Natural killer cell (primary cell): ENCODE data around the gene ASB1. TPM values are rescaled to one million over a fixed set of nuclear protein-coding genes. Genes with fewer than 3 reads are reported as not detected.
A peak's percentile ranks its signal among the peaks of the same experiment; 100 is the strongest.

ENCODE experiments used
- ATAC-seq, 3 donors: fragments of 150-1000 bp in 2 of 3; fragments of 200-7000 bp in 1 of 3; cut with Tn5 transposase; 1 replicate in 1 of 3; 2 replicates in 2 of 3; pipeline ENCODE4 v1.10.0; 2021; ENCODE audit warnings: mild to moderate bottlenecking in 2 of 3, moderate library complexity in 2 of 3
- DNase-seq, 2 donors: peaks; one replicate each; pipeline versions ENCODE4 v3.0.0 to v3.0.0-alpha.2; 2013 to 2021; ENCODE audit warnings: mixed read lengths in 1 of 2
- H3K27ac ChIP-seq: one replicate; pipeline ENCODE4 v1.5.1; 2013; ENCODE audit warnings: mild to moderate bottlenecking, low read length
- H3K27me3 ChIP-seq: one replicate; pipeline ENCODE4 v1.6.1; 2013; ENCODE audit warnings: low read length; ENCODE audit not compliant: control insufficient read depth, insufficient read depth
- H3K36me3 ChIP-seq: one replicate; pipeline ENCODE4 v1.6.1; 2013; ENCODE audit warnings: low read length; ENCODE audit not compliant: control insufficient read depth, insufficient read depth
- H3K4me1 ChIP-seq: one replicate; pipeline ENCODE4 v1.6.1; 2013; ENCODE audit warnings: low read length; ENCODE audit not compliant: control insufficient read depth, insufficient read depth
- H3K4me3 ChIP-seq: one replicate; pipeline ENCODE4 v1.5.1; 2013; ENCODE audit warnings: low read length
- H3K9me3 ChIP-seq: one replicate; pipeline ENCODE4 v1.6.1; 2013; ENCODE audit warnings: low read length; ENCODE audit not compliant: control insufficient read depth, insufficient read depth
- H3K27ac Mint-ChIP-seq, 2 donors: one replicate each; pipeline ENCODE4 v1.8.0; 2022; ENCODE audit warnings: mild to moderate bottlenecking in 2 of 2, mixed read lengths in 2 of 2, moderate library complexity in 1 of 2
- H3K27me3 Mint-ChIP-seq, 2 donors: one replicate each; pipeline ENCODE4 v1.8.0; 2022; ENCODE audit warnings: low read depth in 2 of 2, mixed read lengths in 2 of 2
- H3K36me3 Mint-ChIP-seq: one replicate; pipeline ENCODE4 v1.8.0; 2022; ENCODE audit warnings: mixed read lengths
- H3K4me1 Mint-ChIP-seq, 2 donors: one replicate each; pipeline ENCODE4 v1.8.0; 2022; ENCODE audit warnings: mixed read lengths in 2 of 2
- H3K4me3 Mint-ChIP-seq: one replicate; pipeline ENCODE4 v1.8.0; 2022; ENCODE audit warnings: mild to moderate bottlenecking, moderate library complexity, mixed read lengths
- H3K9me3 Mint-ChIP-seq, 2 donors: one replicate each; pipeline ENCODE4 v1.8.0; 2022; ENCODE audit warnings: mixed read lengths in 2 of 2
- WGBS: methylation state at CpG from one replicate; pipeline ENCODE4 v1.1.7; 2013; ENCODE audit warnings: missing lambda C conversion rate; ENCODE audit not compliant: insufficient coverage; 5-methylcytosine and 5-hydroxymethylcytosine counted together
- intact Hi-C: fragments of 100-400 bp; cut with micrococcal nuclease; formaldehyde crosslinking; loops from one replicate; pipeline ENCODE4 v1.14.2; 2022
- total RNA-seq, 4 donors: library from RNA; stranded (reverse); fragments of 120-200 nt in 1 of 4; gene quantifications; one replicate each; pipeline versions ENCODE4 v1.2.3 to v1.2.4, GENCODE V29; 2013 to 2022
- TF ChIP-seq, protein P1 (sequence below): fragments of 200-600 bp; IDR thresholded peaks from one replicate; pipeline ENCODE4 v1.8.0; 2022; ENCODE audit warnings: antibody characterized with exemption

Gene ASB1
- total RNA-seq, 3 donors from 2014 or later (not counting 1 experiment from before 2014, with no cell fraction given) = 38.3 to 47.5 (median 38.9) TPM

DNA sequence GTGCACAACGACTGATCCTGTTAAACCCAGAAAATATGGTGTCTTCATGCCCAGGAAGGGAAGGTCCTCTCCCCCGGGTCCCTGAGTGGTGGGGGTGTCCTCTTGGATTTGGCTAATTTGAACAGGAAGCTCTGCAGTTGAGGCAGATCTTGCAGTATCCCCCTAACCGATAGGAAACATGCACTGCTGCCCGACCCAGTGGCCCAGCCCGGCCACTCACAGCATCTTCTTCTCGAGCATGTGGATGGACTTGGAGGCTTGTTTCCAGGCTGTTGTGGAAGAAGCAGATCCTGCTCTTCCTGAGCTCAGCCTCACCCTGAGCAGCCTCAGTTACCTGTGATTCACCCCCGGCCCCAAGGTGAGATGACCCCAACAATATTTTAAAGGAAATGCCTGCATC lies 46.4 kb upstream of the ASB1 start:
- no peak for DNase-seq
- H3K36me3 ChIP-seq = no peaks in the 10 kb centered on the region
- no peak for ATAC-seq
- H3K27ac Mint-ChIP-seq = peak overlapping the region; percentile 66 to 79
- H3K27ac ChIP-seq = no peak overlapping the region
- no peaks in the 10 kb centered on the region for H3K9me3 Mint-ChIP-seq
- intact Hi-C loops = no loop called here
- peaks cover 33 to 66% of the 10 kb centered on the region in 2 donors for H3K4me1 Mint-ChIP-seq
- H3K4me1 ChIP-seq = peaks cover 35% of the 10 kb centered on the region
- TF ChIP-seq, protein P1, sequence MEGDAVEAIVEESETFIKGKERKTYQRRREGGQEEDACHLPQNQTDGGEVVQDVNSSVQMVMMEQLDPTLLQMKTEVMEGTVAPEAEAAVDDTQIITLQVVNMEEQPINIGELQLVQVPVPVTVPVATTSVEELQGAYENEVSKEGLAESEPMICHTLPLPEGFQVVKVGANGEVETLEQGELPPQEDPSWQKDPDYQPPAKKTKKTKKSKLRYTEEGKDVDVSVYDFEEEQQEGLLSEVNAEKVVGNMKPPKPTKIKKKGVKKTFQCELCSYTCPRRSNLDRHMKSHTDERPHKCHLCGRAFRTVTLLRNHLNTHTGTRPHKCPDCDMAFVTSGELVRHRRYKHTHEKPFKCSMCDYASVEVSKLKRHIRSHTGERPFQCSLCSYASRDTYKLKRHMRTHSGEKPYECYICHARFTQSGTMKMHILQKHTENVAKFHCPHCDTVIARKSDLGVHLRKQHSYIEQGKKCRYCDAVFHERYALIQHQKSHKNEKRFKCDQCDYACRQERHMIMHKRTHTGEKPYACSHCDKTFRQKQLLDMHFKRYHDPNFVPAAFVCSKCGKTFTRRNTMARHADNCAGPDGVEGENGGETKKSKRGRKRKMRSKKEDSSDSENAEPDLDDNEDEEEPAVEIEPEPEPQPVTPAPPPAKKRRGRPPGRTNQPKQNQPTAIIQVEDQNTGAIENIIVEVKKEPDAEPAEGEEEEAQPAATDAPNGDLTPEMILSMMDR = no peak
- H3K9me3 ChIP-seq = no peaks in the 10 kb centered on the region
- no peak overlapping the region for H3K4me3 ChIP-seq
- H3K4me3 Mint-ChIP-seq = no peak overlapping the region
- no peaks in the 10 kb centered on the region for H3K27me3 ChIP-seq
- no peaks in the 10 kb centered on the region for H3K27me3 Mint-ChIP-seq
- 88% methylated on average over 7 of the region's 7 CpGs for WGBS
- no peaks in the 10 kb centered on the region for H3K36me3 Mint-ChIP-seq

DNA sequence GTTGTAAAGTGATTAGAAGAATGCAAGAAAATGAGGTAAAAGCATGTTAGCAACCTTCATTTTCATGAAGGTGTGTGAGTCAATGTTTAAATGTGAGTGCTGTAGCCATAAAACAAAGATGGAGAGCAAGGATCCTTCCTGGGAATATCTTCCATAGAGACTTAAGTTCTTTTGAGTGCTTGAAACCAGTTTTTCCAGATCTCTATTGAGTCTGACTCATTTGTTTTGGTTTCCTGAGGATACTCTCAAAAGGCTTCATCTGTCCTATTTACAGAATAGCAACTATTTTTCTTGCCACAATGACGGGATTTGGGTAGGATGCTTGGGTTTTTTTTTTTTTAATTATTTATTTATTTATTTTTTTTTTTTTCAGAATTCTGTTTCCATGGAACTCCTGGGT lies 45.9 kb upstream of the ASB1 start:
- H3K36me3 Mint-ChIP-seq = no peaks in the 10 kb centered on the region
- H3K9me3 Mint-ChIP-seq = no peaks in the 10 kb centered on the region
- Histone ChIP-seq H3K9me3 (no peaks in the 10 kb centered on the region), H3K27me3 (no peaks in the 10 kb centered on the region), H3K4me3 (no peak overlapping the region), H3K36me3 (no peaks in the 10 kb centered on the region), H3K27ac (no peak overlapping the region), H3K4me1 (peaks cover 35% of the 10 kb centered on the region)
- WGBS = no CpG with 5 or more reads among the region's 1 CpG
- no peaks in the 10 kb centered on the region for H3K27me3 Mint-ChIP-seq
- peak overlapping the region; percentile 19 to 79 for H3K27ac Mint-ChIP-seq
- DNase-seq (no peak), ATAC-seq (no peak)
- no peak overlapping the region for H3K4me3 Mint-ChIP-seq
- intact Hi-C loops = no loop called here
- H3K4me1 Mint-ChIP-seq = peaks cover 33 to 64% of the 10 kb centered on the region in 2 donors
- TF ChIP-seq, protein P1 = no peak

DNA sequence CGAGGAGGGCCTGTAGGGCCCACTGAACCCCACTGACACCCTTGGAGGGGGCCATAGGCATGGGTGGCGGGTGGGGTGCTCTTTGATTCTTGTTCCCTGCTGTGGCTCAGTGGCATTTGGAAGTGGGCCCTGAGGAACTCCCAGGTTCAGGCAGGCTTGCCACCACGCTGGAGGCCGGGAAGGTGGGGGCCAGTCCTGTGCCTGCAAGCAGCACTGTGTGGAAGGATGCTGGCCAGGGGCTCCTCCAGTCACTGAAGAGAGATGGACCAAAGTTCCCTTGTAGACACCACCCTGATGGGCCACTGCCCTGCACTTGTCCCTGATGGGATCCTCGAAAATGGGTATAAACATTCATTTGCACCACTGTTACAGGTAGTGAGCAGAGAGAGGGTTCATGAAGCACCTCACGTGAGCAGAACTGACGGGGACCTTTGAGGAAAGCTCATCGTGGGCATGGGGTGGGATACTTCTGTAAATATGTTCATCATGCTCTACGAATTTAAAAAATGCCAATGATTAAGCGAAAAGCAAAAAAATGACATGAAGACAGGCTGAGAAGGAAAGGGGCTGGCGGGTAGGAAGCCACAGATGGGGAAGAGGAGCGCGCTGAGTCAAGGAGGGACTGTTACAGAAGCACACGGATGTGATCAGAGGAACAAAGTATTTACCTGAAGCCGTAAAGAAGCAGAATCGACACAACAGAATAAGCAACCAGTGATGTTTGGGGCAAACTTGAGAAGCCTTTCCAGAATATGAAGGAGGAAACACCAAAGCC lies 45.2 kb upstream of the ASB1 start:
- intact Hi-C loops = no loop called here
- Mint-ChIP-seq H3K27me3 (no peaks in the 10 kb centered on the region), H3K27ac (peak overlapping the region in 1 of 2 donors; percentile 79), H3K4me3 (no peak overlapping the region), H3K9me3 (no peaks in the 10 kb centered on the region), H3K36me3 (no peaks in the 10 kb centered on the region), H3K4me1 (peaks cover 32 to 57% of the 10 kb centered on the region in 2 donors)
- TF ChIP-seq, protein P1 = no peak
- DNase-seq = no peak
- H3K4me3 ChIP-seq = no peak overlapping the region
- WGBS = 68% methylated on average over 16 of the region's 16 CpGs
- no peak overlapping the region for H3K27ac ChIP-seq
- peaks cover 35% of the 10 kb centered on the region for H3K4me1 ChIP-seq
- H3K9me3 ChIP-seq = no peaks in the 10 kb centered on the region
- peak in 1 of 3 donors; percentile 51 for ATAC-seq
- H3K27me3 ChIP-seq = no peaks in the 10 kb centered on the region
- H3K36me3 ChIP-seq = no peaks in the 10 kb centered on the region
